HuH-7.5 (cell line): ENCODE measurements around the gene MICA.

Experiments
- DNase-seq: peaks from one replicate; pipeline ENCODE4 v3.0.0; 2011; ENCODE audit warnings: low spot score

Gene MICA

DNA sequence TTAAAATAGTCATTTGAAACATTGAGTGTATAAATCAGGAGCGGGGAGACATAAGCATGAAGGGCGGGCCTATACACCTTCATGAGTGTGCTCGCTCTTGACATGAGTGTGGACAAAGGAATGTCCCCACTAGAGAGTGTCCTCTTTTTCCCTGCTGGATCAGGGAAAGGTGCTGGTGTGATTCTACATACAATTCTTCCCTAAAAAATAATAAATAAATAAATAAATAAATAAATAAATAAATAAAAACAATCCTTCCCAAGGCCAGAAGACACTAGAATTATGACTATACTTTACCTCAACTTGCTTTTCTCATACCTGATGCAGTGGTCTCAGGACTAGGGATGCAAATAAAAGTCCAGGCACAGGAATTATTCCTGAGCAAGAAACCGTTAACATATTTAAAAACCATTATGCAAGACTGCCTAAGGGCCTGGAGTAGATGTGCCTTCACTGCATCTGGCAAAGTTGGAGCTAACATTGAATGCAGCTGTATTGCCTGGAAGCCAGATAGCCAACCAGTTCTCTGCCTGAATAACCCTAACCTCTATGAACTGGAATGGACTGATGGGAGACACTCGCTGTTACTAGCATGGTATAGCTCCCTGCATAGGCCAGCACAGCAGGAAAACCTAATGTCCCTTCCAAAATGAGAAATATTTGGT lies 57.1 kb downstream of the MICA start:
- DNase-seq = no peak

DNA sequence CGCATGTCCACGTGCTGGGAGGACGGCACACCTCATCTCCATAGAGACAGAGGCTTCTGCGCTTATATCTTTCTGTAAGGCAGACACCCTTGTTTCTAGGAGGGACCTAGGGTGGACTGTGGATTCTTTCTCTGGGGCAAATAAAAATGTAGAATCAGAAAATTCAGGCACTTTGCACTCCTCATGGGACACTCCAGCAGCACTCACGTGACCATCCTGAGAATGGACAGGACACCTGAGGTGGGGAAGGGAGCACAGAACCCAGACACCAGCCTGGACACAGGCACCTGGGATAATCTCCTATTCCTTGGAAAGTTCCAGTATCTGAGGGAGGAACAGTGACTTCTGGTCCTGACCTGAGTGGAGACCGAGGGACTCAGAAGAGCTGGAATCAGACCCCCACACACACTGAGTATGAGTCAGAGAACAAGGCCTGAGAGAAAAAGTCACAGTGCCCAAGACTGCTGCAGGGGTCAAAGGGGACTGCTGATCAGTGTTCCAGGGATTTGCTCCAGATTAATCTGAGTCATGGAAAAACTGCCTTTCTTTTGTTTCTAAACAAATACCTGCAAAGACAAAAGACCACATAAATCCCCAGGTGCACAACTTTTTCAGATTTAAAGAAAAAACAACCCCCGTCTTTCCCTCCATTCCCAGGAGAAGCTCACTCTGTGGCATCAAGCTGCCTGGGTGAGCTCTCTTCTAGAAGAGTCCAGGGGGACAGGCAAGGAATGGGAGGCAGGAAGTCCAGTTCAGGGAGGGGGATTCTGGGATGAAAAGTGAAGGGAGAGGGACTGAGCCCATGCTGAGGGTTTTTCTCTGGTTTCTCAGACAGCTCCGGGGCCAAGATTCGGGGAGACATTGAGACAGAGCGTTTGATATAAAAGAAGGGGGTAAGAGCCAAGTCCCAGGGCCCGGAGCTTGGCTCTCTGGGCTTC lies 58.9 kb downstream of the MICA start:
- no peak for DNase-seq

- peak; percentile 25 for DNase-seq
Measured at GRCh38 chr6:31462964-31463870, 59.8 kb downstream of the MICA start.

DNA sequence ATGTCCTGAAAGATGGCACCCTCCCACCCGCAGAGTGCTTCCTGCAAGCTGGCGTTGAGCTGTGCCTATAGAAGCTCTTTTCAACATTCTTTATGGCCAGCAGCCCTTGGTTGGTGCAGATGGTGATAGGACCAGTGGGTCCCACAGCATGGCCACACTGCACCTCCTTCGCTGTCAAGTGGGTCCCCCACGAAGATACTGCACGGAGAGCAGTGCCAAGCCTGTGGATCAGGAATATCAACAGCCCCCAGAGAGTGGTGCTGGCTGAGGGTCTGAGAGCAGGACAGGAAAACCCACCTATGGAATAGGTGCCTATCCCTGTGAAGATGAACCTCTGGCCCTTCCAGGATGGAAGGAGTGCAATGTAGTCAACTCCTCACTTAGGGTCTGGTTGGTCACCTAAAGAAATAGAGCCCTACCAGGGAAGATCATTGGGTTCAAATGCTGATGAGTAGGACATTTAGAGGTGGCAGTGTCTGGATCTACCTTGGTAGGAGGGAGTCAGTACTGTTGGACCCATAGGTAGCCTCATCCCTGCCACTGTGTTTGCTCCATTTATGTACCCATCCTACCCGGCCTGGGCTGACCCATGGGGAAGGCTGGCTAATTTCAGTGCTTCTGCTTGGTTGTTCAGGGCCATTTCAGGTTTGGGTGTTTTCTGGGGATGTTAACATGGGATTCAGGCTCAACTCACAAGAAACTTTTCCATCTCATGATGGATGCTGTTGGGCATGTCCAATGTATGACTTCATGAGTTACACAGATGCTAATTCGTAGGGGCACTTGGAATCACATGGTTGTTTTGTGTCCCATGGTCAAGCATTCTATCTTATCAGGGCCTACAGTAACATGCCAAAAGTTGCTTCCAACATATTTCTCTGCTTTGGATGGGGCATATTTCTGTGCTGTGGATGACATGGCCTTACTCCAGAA lies 61.1 kb downstream of the MICA start:
- DNase-seq = no peak
